HepG2 (cell line): ENCODE measurements around the gene USP24. TPM values are rescaled to one million over a fixed set of nuclear protein-coding genes. Genes with fewer than 3 reads are reported as not detected.
A peak's percentile ranks its signal among the peaks of the same experiment; 100 is the strongest.

Source experiments
- ATM ChIP-seq: fragments of 450-650 bp; IDR thresholded peaks from 2 replicates; pipeline ENCODE4 v1.7.1; 2017; ENCODE audit warnings: mild to moderate bottlenecking, borderline replicate concordance
- CHD2 ChIP-seq: IDR thresholded peaks from 2 replicates; pipeline ENCODE4 v1.6.1; 2011; ENCODE audit warnings: low read depth, low read length, improper control_type of control experiment
- CREB1 ChIP-seq, 2 experiments: fragments of 450-650 bp in 1 of 2; IDR thresholded peaks; 2 replicates each; pipeline ENCODE4 v1.6.1; 2016 to 2017; ENCODE audit warnings: control low read depth in 1 of 2, mild to moderate bottlenecking in 1 of 2, missing compliant biosample characterization in 1 of 2, missing genetic modification characterization in 1 of 2
- DBP ChIP-seq: sonication (generic); formaldehyde crosslinking; IDR thresholded peaks from 2 replicates; pipeline ENCODE4 v1.4.0; 2020; ENCODE audit warnings: missing genetic modification reagents; ENCODE audit errors: not compliant biosample characterization
- EP300 ChIP-seq, 3 experiments: sonication (generic) in 1 of 3; formaldehyde crosslinking in 1 of 3; IDR thresholded peaks; 2 replicates each; pipeline versions ENCODE4 v1.5.1 to v1.6.1; 2011 to 2020; ENCODE audit warnings: low read depth in 2 of 3, low read length in 2 of 3, borderline replicate concordance in 1 of 3, improper control_type of control experiment in 1 of 3, mild to moderate bottlenecking in 1 of 3, missing genetic modification reagents in 1 of 3, moderate library complexity in 1 of 3
- GMEB1 ChIP-seq: sonication (generic); formaldehyde crosslinking; IDR thresholded peaks from 2 replicates; pipeline ENCODE4 v1.5.1; 2020; ENCODE audit warnings: missing genetic modification reagents, mild to moderate bottlenecking, borderline replicate concordance
- GTF2F1 ChIP-seq: fragments of 150-350 bp; IDR thresholded peaks from 2 replicates; pipeline ENCODE4 v1.6.1; 2014; ENCODE audit warnings: low read length
- NFYC ChIP-seq: IDR thresholded peaks from 2 replicates; pipeline ENCODE4 v1.6.1; 2016; ENCODE audit warnings: missing genetic modification reagents, missing compliant biosample characterization
- PCBP1 ChIP-seq: fragments of 200-400 bp; formaldehyde crosslinking; IDR thresholded peaks from 2 replicates; pipeline ENCODE4 v1.6.1; 2017; ENCODE audit warnings: mild to moderate bottlenecking, low read depth, low read length, borderline replicate concordance
- POLR2AphosphoS5 ChIP-seq: IDR thresholded peaks from 2 replicates; pipeline ENCODE4 v1.6.1; 2012; ENCODE audit warnings: low read depth, low read length
- RARG ChIP-seq: sonication (generic); formaldehyde crosslinking; IDR thresholded peaks from 2 replicates; pipeline ENCODE4 v1.4.0; 2020; ENCODE audit warnings: low read depth, mild to moderate bottlenecking, missing genetic modification reagents
- RORA ChIP-seq: sonication (generic); formaldehyde crosslinking; IDR thresholded peaks from 2 replicates; pipeline ENCODE4 v1.5.0; 2020; ENCODE audit warnings: mild to moderate bottlenecking, missing genetic modification reagents, moderate library complexity
- TEAD2 ChIP-seq: sonication (generic); formaldehyde crosslinking; IDR thresholded peaks from 2 replicates; pipeline ENCODE4 v1.9.0; 2021; ENCODE audit warnings: missing genetic modification reagents
- UBTF ChIP-seq: sonication (generic); formaldehyde crosslinking; IDR thresholded peaks from 2 replicates; pipeline ENCODE4 v1.4.0; 2020; ENCODE audit warnings: mild to moderate bottlenecking, missing genetic modification reagents
- ZBTB25 ChIP-seq: IDR thresholded peaks from 2 replicates; pipeline ENCODE4 v1.6.1; 2018; ENCODE audit warnings: missing genetic modification reagents
- ZNF101 ChIP-seq: sonication (generic); formaldehyde crosslinking; IDR thresholded peaks from 2 replicates; pipeline ENCODE4 v1.4.0; 2020; ENCODE audit warnings: mild to moderate bottlenecking, low read depth, missing genetic modification reagents, borderline replicate concordance
- ZNF136 ChIP-seq: sonication (generic); formaldehyde crosslinking; IDR thresholded peaks from 2 replicates; pipeline ENCODE4 v1.8.1; 2022; ENCODE audit warnings: low read depth, mild to moderate bottlenecking, moderate library complexity, missing genetic modification reagents
- ZNF563 ChIP-seq: sonication (generic); formaldehyde crosslinking; IDR thresholded peaks from 2 replicates; pipeline ENCODE4 v1.8.0; 2022; ENCODE audit warnings: mild to moderate bottlenecking, moderate library complexity, missing genetic modification reagents
- ZNF644 ChIP-seq: IDR thresholded peaks from 2 replicates; pipeline ENCODE4 v1.6.1; 2016; ENCODE audit warnings: low read depth
- ZNF777 ChIP-seq: sonication (generic); formaldehyde crosslinking; IDR thresholded peaks from 2 replicates; pipeline ENCODE4 v1.4.0; 2020; ENCODE audit warnings: missing genetic modification reagents
- polyA plus RNA-seq, 8 experiments: library from polyadenylated mRNA; depleted of rRNA in 3 of 8; stranded (reverse) in 7 of 8; unstranded in 1 of 8; fragments of >200 nt; fragmentation: Illumina TruSeq in 4 of 8; extraction: Trizol in 4 of 8; gene quantifications; 2 replicates each; pipeline versions ENCODE4 v1.2.1 to v1.2.3, GENCODE V29; 2011 to 2016; ENCODE audit warnings: low read depth in 4 of 8, missing spikeins in 1 of 8, mixed read lengths in 1 of 8; ENCODE audit not compliant: insufficient read depth in 1 of 8
- total RNA-seq, 5 experiments: library from RNA; depleted of rRNA; stranded (reverse); fragments of >200 nt; fragmentation: Illumina TruSeq; extraction: Trizol; gene quantifications; 2 replicates each; pipeline ENCODE4 v1.2.3, GENCODE V29; 2016; ENCODE audit warnings: low read depth in 1 of 5
- TF ChIP-seq, protein P1 (sequence below): sonication (generic); formaldehyde crosslinking; IDR thresholded peaks from 2 replicates; pipeline ENCODE4 v1.8.0; 2022; ENCODE audit warnings: mild to moderate bottlenecking, missing genetic modification reagents, borderline replicate concordance

The USP24 gene
- total and polyA plus RNA-seq, 2 of the 13 experiments (the other 11 are each of a cell fraction or from before 2014, with no cell fraction given): 18.8 to 47.6 TPM

DNA sequence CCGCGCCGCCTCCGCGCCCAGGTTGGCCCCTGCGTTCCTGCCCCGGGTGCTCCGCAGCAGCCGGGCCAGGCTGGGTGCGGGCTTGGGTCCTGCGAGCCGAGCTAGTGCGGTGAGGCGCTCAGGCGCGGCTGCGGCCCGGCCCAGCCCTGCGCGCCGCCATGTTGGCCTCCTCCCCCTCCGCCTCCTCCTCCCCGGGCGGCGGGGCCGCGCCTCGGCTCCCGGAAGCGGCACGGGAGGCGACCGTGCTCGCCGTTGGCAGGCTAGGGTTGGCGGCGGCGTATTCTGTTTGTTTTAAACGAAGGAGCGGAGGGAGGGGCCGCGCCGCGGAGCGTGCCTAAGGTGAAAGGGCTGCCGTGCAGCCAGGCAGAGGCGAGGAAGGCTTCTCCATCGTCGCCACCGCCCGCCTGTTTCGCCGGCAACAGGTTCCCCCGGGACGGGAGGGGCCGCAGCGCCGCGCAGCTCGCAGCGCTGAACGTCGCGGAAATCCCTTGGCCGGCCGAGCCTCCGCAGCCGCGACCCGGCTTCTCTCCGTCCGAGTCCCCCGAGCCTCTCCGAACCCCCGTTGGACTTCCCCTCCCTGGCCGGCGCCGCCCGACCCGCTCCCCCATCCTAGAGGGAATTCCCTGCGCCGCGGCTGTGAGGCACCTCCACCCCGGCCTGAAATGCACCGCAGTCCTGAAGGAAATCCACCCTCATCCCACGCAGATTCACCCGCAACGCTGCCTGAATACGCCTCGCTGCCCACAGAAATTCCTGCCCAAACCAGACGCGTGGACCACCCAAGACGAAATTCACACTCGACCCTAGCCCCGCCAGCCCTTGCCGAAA, at the start of gene USP24 (continued):
- TF ChIP-seq RORA (CRISPR knock-in tag) (no peak), ZBTB25 (CRISPR knock-in tag) (peak; percentile 98), UBTF (CRISPR knock-in tag) (peak; percentile 96), ATM (no peak), EP300 (IDR thresholded peaks at IDR 0.05; ENCODE audit: low read depth in 2 of 2, low read length in 2 of 2) (no peak), EP300 (CRISPR knock-in tag; IDR thresholded peaks at IDR 0.05; ENCODE audit: borderline replicate concordance) (peak; percentile 50), DBP (no peak), ZNF644 (no peak), ZNF777 (CRISPR knock-in tag) (no peak; the same call in 1 of the 2 replicates), ZNF136 (CRISPR knock-in tag) (0 out of 2 replicates have a peak, but pooled peaks have one; percentile 35), RARG (CRISPR knock-in tag) (no peak), ZNF563 (peak; percentile 89), CHD2 (no peak), ZNF101 (CRISPR knock-in tag) (no peak), NFYC (no peak), GTF2F1 (no peak), GMEB1 (CRISPR knock-in tag) (peak; percentile 51; the same call in 1 of the 2 replicates), CREB1 (IDR thresholded peaks at IDR 0.05) (no peak), CREB1 (CRISPR knock-in tag; IDR thresholded peaks at IDR 0.05) (no peak), TEAD2 (no peak), POLR2AphosphoS5 (peak; percentile 70), PCBP1 (no peak)
- TF ChIP-seq, protein P1, sequence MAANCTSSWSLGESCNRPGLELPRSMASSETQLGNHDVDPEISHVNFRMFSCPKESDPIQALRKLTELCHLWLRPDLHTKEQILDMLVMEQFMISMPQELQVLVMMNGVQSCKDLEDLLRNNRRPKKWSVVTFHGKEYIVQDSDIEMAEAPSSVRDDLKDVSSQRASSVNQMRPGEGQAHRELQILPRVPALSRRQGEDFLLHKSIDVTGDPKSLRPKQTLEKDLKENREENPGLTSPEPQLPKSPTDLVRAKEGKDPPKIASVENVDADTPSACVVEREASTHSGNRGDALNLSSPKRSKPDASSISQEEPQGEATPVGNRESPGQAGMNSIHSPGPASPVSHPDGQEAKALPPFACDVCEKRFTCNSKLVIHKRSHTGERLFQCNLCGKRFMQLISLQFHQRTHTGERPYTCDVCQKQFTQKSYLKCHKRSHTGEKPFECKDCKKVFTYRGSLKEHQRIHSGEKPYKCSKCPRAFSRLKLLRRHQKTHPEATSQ (CRISPR knock-in tag): no peak
